ENCODE data around the gene ITPKA.

DNA sequence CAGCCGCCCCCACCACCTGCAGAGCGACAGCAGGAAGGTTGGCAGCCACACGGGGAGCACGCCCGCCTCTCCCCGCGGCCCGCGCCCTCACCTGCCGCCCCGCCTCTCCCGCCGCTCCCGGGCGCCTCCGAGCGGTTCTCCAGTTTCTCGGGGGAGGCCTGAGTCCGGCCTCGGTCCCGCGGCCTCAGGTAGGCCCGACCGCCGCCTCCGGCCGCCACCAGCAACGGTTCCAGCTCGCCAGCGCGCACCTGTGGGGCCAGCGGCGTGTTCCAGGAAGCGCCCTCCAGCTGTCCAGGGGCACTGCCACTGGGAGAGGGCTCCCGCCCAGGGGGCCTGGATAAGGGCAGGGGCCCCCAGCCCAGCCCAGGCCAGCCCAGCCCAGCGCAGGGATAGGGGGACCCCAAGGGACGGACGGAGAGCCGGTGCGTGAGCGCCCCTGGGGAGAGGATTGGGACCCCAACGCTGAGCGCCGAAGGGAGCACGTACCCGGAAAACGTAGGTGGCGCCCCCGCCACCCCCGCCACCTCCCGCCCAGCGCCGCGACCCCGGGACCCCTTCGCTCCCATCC, 17.7 kb downstream of the ITPKA start:
- TF ChIP-seq, protein P1, sequence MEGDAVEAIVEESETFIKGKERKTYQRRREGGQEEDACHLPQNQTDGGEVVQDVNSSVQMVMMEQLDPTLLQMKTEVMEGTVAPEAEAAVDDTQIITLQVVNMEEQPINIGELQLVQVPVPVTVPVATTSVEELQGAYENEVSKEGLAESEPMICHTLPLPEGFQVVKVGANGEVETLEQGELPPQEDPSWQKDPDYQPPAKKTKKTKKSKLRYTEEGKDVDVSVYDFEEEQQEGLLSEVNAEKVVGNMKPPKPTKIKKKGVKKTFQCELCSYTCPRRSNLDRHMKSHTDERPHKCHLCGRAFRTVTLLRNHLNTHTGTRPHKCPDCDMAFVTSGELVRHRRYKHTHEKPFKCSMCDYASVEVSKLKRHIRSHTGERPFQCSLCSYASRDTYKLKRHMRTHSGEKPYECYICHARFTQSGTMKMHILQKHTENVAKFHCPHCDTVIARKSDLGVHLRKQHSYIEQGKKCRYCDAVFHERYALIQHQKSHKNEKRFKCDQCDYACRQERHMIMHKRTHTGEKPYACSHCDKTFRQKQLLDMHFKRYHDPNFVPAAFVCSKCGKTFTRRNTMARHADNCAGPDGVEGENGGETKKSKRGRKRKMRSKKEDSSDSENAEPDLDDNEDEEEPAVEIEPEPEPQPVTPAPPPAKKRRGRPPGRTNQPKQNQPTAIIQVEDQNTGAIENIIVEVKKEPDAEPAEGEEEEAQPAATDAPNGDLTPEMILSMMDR (IDR thresholded peaks at IDR 0.05): no peak
- TF ChIP-seq POLR2A (IDR thresholded peaks at IDR 0.05): no peak

Measured in thyroid gland (tissue), 4 donors.